ENCODE measurements around the gene TMEM168. TPM values are rescaled to one million over a fixed set of nuclear protein-coding genes. Genes with fewer than 3 reads are reported as not detected.
"Not testable (repeated sequence)": the region's sequence is repeated elsewhere in the genome, so short reads cannot be mapped to it uniquely, and the experiment has no call there.

Gene TMEM168, protein sequence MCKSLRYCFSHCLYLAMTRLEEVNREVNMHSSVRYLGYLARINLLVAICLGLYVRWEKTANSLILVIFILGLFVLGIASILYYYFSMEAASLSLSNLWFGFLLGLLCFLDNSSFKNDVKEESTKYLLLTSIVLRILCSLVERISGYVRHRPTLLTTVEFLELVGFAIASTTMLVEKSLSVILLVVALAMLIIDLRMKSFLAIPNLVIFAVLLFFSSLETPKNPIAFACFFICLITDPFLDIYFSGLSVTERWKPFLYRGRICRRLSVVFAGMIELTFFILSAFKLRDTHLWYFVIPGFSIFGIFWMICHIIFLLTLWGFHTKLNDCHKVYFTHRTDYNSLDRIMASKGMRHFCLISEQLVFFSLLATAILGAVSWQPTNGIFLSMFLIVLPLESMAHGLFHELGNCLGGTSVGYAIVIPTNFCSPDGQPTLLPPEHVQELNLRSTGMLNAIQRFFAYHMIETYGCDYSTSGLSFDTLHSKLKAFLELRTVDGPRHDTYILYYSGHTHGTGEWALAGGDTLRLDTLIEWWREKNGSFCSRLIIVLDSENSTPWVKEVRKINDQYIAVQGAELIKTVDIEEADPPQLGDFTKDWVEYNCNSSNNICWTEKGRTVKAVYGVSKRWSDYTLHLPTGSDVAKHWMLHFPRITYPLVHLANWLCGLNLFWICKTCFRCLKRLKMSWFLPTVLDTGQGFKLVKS
- polyA plus RNA-seq (ENCODE audit: insufficient read length in 4 of 4), result 10 to 100 TPM; 36.8 to 48.9 (median 44.7) TPM

DNA sequence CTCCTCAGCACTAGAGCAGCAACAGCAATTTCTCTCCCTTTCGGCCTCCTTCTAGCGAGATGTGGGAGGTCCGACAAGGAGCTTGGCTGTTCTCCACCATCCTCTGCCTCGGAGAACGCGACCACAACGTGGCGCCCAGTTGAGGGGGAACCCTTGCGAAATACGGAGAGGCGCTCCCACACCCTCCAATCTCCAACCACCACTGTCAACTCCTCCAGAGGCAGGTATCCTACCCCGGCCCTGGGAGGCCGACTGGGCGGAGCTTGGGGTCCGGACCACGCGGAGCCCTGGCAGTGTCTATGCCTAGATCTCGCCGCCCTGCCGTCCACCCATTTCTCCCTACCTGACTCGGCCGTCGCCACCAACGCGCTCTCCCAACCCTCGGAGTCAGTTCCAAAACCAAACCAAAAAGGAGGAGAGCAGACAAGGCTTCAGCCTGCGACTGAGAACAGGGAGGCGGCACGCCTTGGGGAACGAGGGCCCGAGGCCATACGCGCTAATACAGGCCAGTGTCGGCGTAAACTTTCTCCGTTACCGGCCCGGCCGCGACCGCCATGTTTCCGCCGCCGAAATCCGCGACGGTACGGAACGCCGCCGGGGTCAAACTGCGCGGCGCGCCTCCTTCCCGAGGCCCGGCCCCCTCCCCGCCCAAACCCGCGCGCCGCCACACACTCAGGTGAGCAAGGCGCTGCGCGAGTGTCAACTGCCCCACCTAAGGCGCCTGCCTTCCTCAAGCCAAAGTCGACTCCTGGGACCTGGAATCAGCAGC, at the start of gene TMEM168:
Gene TMEM168, minus strand, starts transcription at position 577 of the 769 bp plus-strand sequence. CDS start 5,568 bp downstream, outside the sequence.
- DNase-seq (ENCODE audit: low read depth in 4 of 4, low spot score in 3 of 4), result peak; percentile 61 to 83 (median 68)

DNA sequence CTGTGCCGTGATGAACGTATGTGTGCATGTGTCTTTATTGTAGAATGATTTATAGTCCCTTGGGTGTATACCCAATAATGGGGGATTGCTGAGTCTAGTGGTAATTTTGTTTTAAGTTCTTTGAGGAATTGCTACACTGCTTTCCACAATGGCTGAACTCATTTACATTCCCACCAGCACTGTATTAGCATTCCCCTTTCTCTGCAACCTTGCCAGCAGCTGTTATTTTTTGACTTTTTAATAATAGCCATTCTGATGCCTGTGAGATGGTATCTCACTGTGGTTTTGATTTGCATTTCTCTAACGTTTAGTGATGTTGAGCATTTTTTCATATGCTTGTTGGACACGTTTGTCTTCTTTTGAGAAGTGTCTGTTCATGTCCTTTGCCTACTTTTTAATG, 45.7 kb upstream of the TMEM168 start:
- not testable (repeated sequence) for DNase-seq (ENCODE audit: low read depth in 4 of 4, low spot score in 3 of 4)

DNA sequence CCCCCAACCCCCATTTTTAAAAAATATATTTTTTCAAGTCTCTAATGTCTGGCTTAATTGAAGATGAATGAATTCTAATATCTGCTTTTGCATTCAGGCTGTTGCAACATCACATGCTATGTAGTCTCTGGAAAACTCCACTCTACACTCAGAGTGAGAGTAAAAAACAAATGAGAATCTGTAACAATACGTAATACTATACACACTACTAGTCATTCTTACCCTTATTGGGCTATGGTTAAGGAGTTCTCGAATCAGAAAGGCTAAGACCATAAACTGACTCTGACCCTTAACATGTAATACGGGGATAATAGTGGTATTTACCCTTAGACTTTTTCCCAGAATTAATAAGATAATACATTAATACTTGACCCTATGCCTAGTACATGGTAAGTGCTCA, 42.9 kb upstream of the TMEM168 start:
- no peak for DNase-seq (ENCODE audit: low read depth in 4 of 4, low spot score in 3 of 4)

DNA sequence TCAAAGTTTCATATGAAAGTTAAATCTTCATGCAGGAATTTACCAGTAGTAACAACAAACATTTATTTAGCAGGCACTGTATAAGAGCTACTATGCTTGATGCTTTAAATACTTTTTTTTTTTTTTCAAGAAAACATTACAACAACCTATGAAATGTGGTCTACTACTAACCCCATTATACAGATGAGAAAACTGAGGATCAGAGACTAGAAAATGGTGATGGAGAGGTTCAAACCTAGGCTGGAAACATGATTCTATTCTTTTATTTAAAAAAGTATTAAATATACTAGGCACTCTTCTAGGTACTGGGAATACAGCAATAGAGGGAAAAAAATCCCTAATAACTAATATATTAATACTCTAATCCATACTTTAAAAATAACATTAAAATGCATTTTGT, 40.6 kb upstream of the TMEM168 start:
- no peak for DNase-seq (ENCODE audit: low read depth in 4 of 4, low spot score in 3 of 4)

DNA sequence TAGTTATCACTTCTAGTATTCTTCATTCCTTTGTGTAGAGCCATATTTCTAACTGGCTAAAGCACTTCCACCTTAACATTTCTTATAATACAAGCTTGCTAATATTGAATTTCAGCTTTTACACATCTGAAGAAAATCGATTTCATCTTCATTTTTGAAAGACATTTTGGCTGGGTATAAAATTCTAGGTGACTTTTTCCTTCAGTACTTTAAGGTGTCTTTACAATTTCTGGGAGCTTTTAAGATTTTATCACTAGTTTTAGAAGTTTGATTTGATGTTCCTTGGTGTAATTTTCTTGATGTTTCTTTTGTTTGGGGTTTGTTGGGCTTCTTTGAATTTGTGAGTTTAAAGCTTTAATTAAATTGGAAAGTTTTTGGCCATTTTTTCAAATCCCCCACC, 38.5 kb upstream of the TMEM168 start:
- no peak for DNase-seq (ENCODE audit: low read depth in 4 of 4, low spot score in 3 of 4)

DNA sequence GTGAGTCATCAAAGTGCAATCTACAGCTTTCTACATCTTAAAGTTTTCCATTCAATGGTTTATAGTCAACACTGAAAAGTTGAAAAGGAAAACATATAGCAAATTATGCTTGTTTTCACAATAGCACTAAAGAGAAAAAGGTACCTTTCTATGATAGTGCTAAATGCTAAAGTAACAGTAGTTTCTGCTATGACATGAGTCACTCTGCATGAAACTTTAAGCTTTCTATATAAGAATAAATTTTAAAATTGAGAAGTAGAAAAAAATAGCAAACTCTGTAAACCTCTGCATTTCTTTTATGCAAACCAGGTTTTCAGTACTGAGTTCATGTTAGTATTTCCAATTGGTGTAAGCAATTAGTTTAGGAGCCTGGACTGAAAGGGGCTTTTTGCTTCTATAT, 31.2 kb upstream of the TMEM168 start:
- DNase-seq (ENCODE audit: low read depth in 4 of 4, low spot score in 3 of 4), result no peak

DNA sequence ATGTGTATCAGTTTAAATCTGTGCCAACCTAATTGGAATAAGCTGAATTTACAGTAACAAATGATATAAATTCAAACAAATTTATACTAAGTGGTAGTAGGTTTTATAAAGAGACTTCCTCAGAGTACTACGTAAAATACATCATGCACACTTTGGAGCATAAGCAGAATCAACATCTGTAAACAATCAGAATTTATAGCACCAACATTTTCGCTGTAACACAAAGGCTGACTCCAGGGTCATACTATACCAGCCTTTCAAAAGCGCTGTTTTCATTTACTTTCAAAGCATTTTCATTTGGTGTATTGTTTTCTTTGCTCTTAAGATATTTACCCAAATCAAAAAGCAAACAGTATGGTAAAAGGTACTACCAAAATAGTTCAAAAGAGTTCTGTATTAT, 29.3 kb upstream of the TMEM168 start:
- no peak for DNase-seq (ENCODE audit: low read depth in 4 of 4, low spot score in 3 of 4)

DNA sequence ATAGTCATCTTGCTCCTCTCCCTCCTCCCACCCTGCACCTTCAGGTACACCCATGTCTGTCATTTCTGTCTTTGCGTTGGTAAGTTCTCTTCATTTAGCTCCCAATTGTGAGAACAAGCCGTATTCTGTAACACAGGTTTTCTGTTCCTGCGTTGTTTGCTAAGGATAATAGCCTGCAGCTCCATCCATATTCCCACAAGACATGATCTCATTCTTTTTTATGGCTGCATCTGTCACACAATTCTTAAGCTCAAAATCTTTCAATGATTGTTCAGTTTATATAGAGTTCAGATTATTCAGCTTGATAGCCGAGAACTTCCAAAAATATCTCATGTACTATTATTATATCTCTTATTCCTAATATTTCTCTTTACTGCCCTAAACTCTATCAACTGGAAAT, 16.0 kb upstream of the TMEM168 start:
- no peak for DNase-seq (ENCODE audit: low read depth in 4 of 4, low spot score in 3 of 4)

DNA sequence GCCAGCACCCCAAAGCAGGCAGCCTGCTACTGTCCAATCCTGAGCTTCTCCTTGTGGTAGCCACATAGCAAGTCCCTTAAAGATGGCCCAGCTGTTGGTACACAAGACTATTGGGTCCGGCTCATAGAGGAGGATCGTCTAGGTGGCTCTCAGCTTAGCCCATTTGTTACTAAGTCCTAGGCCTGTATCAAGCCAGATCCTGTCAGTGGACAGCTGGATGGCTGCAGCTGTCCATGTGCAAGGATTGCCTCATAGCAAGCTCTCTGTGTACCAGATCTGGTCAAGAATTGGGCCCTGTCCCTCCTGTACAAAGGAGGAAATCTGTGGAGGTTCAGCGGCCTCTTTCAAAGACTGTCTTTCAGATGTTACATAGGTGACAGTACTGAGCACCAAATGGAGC, 12.2 kb upstream of the TMEM168 start:
- no peak for DNase-seq (ENCODE audit: low read depth in 4 of 4, low spot score in 3 of 4)

DNA sequence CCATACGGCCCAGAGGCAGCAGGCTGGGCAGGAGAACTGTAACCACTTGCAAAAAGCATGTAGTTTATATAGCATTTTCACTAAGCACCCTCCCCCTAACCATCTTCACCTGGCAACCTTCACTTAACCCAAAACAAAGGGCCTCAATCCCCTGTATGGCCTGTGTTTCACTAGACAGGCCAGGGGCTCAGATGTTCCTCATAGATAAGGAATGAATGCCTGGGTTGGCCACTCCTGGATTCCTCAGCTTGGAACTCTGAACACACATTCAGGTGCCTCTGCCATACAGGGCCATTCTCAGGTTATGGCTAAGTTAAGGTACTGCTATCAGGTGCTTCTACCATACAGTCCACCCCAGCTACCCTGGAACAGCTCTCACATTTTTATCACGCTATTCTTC, 10.3 kb upstream of the TMEM168 start:
- no peak for DNase-seq (ENCODE audit: low read depth in 4 of 4, low spot score in 3 of 4)

DNA sequence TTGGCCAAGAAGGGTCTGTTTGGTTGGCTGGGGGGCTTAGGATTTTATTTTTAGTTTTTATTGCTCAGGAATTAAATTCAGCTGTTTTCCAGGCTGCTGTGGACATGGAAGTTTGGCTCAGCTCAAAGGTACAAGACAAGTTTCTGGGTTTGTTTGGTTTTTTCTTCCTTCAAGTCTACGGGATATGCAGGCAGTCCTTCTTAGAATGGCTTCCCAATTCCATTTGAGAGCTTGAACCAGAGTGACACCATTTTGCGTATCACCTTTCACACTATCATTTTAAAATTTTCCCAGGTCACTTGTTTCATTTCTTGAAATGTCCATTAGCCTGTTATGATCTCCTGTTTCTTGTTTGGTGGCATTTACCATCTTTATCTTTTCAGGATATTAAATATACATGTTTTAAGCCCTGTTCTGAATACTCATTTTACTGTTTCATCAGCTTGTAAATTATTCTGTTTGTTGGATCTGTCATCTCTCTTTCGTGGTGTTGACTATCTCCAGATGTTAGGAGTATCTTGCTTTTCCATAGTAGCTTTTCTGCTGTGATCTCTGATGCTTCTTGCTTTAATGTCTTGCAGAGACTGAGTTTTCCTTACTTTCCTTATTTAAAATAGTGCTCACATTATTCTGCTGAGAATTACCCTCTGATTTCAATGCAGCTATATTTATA, 9.4 kb upstream of the TMEM168 start:
- no peak for DNase-seq (ENCODE audit: low read depth in 4 of 4, low spot score in 3 of 4)

DNA sequence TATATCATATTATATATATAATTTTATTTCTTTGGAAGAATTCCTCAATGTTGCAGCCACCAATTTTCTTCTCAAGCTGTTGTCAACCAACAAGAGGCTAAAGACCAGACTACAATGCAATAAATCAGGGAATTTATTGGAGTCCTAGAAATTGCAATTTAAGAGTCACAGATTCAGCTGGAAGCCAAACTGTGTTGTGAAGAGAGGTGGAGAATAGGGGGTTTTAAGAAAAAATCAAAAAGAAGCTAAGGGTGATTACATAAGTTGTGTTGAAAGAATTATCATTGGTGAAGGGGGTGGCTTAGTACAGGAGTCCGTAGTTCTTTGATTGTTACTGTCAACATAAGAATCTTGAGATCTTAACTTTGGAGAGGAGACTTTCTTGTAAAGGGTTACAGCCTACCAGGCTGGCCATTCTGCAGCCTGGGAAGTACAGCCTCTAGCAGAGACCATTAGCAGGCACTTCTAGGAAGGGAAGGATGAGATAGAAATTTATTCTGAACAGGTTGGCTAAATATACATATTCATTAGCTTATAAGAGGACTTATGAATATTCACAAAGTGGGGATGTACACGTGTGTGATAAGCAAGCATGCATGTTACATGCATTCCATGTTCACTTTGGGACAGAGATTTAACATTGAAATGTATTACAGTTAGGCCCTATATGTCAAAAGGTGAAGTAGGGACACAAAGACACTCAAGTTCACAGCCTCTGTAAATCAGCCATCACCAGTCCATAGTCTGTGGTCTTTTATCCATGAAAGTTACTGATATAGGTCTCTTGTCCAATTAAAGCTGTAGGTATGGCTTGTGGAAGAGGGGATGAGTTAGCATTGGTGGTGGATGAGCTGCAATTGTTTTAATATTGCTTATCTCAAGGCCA, 8.3 kb upstream of the TMEM168 start:
- DNase-seq (ENCODE audit: low read depth in 4 of 4, low spot score in 3 of 4), result peak in 1 of 4 donors; percentile 24

DNA sequence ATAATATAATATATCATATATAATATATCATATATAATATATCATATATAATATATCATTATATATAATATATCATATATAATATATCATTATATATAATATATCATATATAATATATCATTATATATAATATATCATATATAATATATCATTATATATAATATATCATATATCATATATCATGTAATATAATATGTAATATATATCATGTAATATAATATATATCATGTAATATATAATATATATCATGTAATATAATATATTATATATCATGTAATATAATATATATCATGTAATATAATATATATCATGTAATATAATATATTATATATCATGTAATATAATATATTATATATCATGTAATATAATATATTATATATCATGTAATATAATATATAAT, 6.4 kb upstream of the TMEM168 start:
- not testable (repeated sequence) for DNase-seq (ENCODE audit: low read depth in 4 of 4, low spot score in 3 of 4)

DNA sequence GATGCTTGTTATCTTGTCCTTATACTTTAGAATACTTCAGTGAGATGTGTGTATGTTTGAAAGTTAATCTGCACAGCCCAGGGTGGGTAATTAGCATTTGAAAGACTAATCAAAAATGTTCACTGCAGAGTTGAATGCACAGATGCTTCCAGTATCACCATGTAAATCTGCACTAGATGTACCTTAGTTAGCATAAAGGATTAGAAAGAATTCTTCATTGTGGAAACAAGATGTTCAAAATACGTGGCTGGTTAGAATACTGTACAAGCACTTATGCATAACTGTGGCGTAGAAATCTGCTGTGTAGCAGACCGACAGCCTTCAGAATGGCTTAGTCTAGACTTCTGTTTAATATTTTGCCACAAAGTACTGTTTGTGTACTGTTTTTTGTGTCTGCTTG, 2.2 kb upstream of the TMEM168 start:
- no peak for DNase-seq (ENCODE audit: low read depth in 4 of 4, low spot score in 3 of 4)

DNA sequence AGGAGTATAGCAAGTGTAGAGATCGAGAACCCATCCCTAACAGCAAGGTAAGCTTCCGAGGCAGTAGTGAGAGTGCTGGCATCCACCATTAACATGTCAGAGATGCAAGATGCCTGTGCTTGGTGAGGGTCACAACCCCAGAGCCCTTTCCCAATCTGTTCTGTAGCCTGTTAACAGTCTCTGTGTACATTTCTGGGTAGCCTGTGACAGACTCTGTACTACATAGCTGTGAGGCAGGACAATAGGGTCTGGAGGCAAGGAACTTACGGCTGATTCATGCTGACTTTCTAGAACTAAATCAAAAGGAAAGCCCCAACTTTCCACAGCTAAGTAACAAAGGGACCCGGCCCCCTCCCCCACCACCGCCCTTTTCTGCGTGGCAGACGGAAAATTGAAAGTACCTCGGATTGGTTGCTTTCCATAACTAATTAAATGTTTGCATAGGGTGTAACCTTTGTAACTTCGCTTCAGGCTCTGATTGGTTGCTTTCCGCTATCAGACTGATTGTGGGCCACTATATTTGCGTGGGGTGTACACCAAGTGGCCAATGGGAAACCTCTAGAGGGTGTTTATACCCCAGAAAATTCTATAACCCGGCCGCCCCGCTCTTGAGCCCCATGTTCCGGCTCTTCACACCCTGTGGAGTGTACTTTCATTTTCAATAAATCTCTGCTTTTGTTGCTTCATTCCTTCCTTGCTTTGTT, 1.4 kb upstream of the TMEM168 start:
- DNase-seq (ENCODE audit: low read depth in 4 of 4, low spot score in 3 of 4), result no peak

DNA sequence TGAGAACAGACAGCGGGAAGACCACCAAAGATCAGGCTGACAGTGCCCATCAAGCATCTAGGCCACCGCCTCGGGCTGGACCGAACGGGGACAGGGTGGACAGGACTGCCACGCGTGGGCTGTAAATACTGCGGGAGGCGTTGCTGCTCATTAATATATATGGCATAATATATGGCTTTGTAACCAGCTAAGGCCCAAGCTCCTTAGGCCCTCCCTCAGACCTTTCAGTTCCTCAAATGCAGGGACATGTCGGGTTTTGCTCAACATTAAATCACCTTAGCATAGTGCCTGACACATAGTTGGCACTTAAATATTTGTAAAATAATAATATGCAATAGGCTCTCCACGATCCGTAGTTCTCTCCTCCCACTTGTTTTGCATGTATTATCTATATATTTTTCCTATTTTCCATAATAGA, 402 bp upstream of the TMEM168 start:
- DNase-seq (ENCODE audit: low read depth in 4 of 4, low spot score in 3 of 4), result no peak

DNA sequence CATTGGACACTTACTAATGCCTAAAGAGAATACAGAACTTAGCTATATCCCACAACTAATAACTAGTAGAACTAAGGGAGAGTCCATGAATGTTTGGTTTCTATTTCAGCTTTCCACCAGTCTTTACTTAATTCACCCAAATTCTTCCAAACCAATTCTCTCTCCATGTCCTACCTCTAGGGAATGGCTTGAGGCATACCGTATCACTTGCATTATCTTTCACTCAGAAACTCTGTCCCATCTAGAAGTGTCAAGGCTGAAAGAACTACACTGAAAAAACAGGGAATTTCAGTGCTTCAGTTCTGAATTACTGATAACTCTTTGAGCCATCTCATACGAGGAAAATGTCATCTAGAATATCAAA, 758 bp downstream of the TMEM168 start:
- DNase-seq (ENCODE audit: low read depth in 4 of 4, low spot score in 3 of 4), result no peak

DNA sequence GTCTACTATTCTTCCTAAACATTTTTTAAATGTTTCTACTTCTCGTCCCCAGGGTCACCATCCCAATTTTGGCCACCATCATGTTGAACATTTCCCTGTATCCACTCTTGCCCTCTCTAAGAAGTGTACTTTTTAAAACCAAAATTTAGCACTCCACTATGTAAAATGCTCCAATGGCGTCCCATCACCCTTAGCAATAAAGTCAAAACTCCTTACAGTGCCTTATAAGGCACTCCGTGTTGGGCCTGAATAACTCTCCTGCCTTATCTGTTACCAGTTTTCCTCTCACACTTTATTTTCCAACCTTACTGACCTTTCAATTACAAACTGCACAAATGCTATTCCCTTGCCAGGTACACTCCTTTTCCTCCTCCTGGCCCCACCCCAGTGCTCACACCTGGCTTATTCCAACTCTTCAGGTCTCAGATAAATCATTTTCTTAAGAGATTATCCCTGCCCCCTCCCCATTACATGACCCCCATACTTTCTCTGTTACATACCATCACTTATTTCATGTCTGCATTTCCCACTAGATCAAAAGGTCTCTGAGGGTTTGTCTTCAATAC, 1.3 kb downstream of the TMEM168 start:
- DNase-seq (ENCODE audit: low read depth in 4 of 4, low spot score in 3 of 4), result no peak

DNA sequence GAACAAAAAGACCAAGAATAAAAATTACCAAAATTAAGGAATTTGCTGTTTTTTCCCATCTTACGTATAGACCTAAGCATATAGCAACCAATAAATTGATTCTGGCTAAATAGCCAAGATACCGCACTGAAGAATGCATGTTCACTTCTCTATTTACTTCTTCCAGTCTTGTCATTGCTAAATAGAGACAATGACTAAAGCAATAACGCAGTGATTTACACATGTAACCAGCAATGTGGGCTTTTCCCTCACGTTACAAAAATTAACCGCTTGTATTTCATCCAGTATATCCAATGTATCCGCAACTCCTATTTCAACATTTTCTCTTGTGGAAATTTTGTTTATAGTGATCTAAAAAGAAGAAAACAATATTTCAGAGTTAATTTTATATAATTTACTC, 5.6 kb downstream of the TMEM168 start:
- DNase-seq (ENCODE audit: low read depth in 4 of 4, low spot score in 3 of 4), result no peak
